WI38 (cell line): ENCODE data around the gene SIM1.

Source experiments
- H3K4me3 ChIP-seq: 2 replicates; pipeline ENCODE4 v1.5.1; 2011; ENCODE audit warnings: low read depth, mild to moderate bottlenecking, control low read depth, low read length
- CTCF ChIP-seq: IDR thresholded peaks from 2 replicates; pipeline ENCODE4 v1.5.1; 2012; ENCODE audit warnings: low read depth, mild to moderate bottlenecking, control low read depth, low read length

The SIM1 gene, protein sequence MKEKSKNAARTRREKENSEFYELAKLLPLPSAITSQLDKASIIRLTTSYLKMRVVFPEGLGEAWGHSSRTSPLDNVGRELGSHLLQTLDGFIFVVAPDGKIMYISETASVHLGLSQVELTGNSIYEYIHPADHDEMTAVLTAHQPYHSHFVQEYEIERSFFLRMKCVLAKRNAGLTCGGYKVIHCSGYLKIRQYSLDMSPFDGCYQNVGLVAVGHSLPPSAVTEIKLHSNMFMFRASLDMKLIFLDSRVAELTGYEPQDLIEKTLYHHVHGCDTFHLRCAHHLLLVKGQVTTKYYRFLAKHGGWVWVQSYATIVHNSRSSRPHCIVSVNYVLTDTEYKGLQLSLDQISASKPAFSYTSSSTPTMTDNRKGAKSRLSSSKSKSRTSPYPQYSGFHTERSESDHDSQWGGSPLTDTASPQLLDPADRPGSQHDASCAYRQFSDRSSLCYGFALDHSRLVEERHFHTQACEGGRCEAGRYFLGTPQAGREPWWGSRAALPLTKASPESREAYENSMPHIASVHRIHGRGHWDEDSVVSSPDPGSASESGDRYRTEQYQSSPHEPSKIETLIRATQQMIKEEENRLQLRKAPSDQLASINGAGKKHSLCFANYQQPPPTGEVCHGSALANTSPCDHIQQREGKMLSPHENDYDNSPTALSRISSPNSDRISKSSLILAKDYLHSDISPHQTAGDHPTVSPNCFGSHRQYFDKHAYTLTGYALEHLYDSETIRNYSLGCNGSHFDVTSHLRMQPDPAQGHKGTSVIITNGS

DNA sequence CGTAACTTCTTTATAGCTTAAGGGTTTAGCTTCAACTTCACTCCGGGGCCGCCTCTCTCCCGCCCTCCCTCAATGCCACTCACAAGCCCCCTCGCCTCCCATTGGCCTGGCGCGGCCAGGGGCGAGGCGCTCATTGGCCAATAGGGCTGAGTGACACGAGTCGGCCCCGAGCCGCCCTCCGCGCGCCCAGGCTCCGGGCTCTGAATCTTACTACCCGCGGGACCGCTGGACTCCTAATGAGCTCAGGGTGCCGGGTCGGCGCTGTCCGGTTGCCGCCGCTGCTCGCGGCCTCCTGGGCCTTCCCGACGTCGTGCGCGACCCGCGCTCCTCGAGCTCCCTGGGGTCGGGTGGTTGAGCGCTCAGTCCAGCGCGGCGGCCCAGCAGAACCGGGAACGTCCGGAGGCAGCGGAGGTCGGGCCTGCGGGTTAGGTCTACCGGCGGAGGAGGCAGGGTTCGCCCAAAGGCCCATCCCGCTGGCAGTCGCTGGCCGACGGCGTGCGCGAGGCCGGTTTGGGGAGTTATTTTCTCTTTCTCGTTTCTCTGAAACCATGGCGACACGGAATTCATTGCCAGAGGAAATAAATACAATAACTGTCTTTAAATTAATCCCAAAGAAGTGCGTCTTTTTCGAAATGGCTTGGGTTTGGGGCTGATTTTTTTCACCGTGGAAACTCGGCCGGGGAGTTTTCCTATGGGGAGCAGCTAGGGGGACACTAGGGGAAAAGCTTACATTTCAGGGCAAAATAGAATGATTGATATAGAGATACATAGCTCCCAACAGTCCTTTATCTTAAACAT, at the start of gene SIM1:
Gene SIM1, minus strand, starts transcription at position 19 of the 798 bp plus-strand sequence. CDS start 1,453 bp downstream, outside the sequence.
- no peak for TF ChIP-seq CTCF
- peak within 1 kb of the TSS; percentile 58 for H3K4me3 ChIP-seq

GRCh38 chr6:100512203-100512862, 47.6 kb upstream of the SIM1 start:
- TF ChIP-seq CTCF = no peak
- H3K4me3 ChIP-seq = no peak overlapping the region

DNA sequence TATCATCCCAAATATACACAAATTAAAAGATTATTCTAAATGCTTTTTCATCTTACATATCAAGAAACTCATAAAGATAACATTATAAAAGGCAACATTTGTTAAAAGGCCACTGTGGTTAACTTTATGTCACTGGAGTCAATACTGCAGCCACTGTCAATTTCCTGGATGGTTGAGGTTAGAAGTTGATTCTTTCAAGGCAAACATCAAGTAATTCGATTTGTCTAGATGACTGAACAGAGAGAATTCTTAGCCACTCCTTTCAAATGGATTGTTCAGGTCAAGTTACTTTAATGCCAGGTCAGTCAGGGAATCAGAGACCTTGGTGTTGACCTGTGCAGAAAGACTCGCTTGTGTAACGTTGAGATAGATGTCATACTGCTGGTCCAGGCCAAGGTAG, 44.4 kb upstream of the SIM1 start:
- H3K4me3 ChIP-seq = no peak overlapping the region
- no peak for TF ChIP-seq CTCF

GRCh38 chr6:100506651-100507050, 41.9 kb upstream of the SIM1 start:
- H3K4me3 ChIP-seq = no peak overlapping the region
- TF ChIP-seq CTCF = no peak

GRCh38 chr6:100504786-100505737, 40.3 kb upstream of the SIM1 start:
- no peak for TF ChIP-seq CTCF
- H3K4me3 ChIP-seq = no peak overlapping the region

GRCh38 chr6:100503043-100503705, 38.5 kb upstream of the SIM1 start:
- TF ChIP-seq CTCF = no peak
- H3K4me3 ChIP-seq = no peak overlapping the region
